HFFc6 (cell line): ENCODE data around the gene RHOU. TPM values are rescaled to one million over a fixed set of nuclear protein-coding genes. Genes with fewer than 3 reads are reported as not detected.

ENCODE experiments used
- DNase-seq: peaks from one replicate; pipeline ENCODE4 v3.0.0-alpha.2; 2018
- H3K27ac Mint-ChIP-seq: 2 replicates; pipeline ENCODE4 v1.8.0; 2020; ENCODE audit warnings: mild to moderate bottlenecking, mixed read lengths
- H3K27me3 Mint-ChIP-seq: 2 replicates; pipeline ENCODE4 v1.8.0; 2021; ENCODE audit warnings: mild to moderate bottlenecking, moderate library complexity, mixed read lengths; ENCODE audit not compliant: insufficient read depth
- H3K36me3 Mint-ChIP-seq: 2 replicates; pipeline ENCODE4 v1.8.0; 2021; ENCODE audit warnings: low read depth, mixed read lengths
- H3K4me1 Mint-ChIP-seq: 2 replicates; pipeline ENCODE4 v1.8.0; 2020; ENCODE audit warnings: low read depth, mixed read lengths
- H3K4me3 Mint-ChIP-seq: 2 replicates; pipeline ENCODE4 v1.8.0; 2020; ENCODE audit warnings: mild to moderate bottlenecking, moderate library complexity, mixed read lengths
- H3K9me3 Mint-ChIP-seq: 2 replicates; pipeline ENCODE4 v1.8.0; 2020; ENCODE audit warnings: mild to moderate bottlenecking, mixed read lengths
- total RNA-seq, 6 experiments: library from RNA; stranded (reverse); fragmentation: NEBNext Ultra II Directional; extraction: Animal tissue kit (Norgen Biotek cat#: 25700); gene quantifications; 2 replicates in 1 of 6; 3 replicates in 5 of 6; pipeline ENCODE4 v1.2.3, GENCODE V29; 2021
- TF ChIP-seq, protein P1 (sequence below): fragments of 200-600 bp; sonication (generic); IDR thresholded peaks from 2 replicates; pipeline ENCODE4 v1.5.0; 2021; ENCODE audit warnings: antibody characterized with exemption, mild to moderate bottlenecking

Gene RHOU
- total RNA-seq, 6 experiments from 2014 or later, result 0.29 to 0.51 (median 0.31) TPM

- Mint-ChIP-seq H3K27ac (no peak overlapping the region), H3K27me3 (peaks cover 3% of the 10 kb centered on the region), H3K4me3 (no peak overlapping the region), H3K36me3 (0 out of 2 replicates have a peak, but pooled peaks cover 6% of the 10 kb centered on the region), H3K9me3 (peaks cover 41% of the 10 kb centered on the region), H3K4me1 (no peaks in the 10 kb centered on the region)
- TF ChIP-seq, protein P1, sequence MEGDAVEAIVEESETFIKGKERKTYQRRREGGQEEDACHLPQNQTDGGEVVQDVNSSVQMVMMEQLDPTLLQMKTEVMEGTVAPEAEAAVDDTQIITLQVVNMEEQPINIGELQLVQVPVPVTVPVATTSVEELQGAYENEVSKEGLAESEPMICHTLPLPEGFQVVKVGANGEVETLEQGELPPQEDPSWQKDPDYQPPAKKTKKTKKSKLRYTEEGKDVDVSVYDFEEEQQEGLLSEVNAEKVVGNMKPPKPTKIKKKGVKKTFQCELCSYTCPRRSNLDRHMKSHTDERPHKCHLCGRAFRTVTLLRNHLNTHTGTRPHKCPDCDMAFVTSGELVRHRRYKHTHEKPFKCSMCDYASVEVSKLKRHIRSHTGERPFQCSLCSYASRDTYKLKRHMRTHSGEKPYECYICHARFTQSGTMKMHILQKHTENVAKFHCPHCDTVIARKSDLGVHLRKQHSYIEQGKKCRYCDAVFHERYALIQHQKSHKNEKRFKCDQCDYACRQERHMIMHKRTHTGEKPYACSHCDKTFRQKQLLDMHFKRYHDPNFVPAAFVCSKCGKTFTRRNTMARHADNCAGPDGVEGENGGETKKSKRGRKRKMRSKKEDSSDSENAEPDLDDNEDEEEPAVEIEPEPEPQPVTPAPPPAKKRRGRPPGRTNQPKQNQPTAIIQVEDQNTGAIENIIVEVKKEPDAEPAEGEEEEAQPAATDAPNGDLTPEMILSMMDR, result no peak
- DNase-seq, result no peak
Observed at GRCh38 chr1:228776449-228776848, 41.2 kb downstream of the RHOU start.

DNA sequence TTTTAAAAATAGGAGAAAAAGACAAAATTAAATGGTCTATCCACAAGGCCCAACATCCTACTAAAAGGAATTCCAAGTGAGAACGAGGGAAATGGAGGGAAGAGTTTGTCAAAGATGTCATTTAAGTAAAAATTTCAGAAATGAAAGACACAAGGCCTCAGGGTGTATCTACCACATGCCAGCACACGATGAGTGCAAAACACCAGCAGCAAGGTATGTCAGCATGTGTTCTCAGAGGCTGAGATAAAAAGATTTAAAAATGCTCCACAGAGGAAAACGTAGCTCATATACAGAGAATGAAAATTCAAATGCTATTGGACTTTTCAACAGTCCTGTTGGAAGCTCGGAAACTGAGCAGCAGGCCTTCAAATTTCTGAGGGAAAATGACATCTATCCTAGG is 42.0 kb downstream of the RHOU start:
- no peak overlapping the region for H3K4me3 Mint-ChIP-seq
- 0 out of 2 replicates have a peak, but pooled peaks cover 6% of the 10 kb centered on the region for H3K36me3 Mint-ChIP-seq
- TF ChIP-seq, protein P1, result no peak
- peaks cover 34% of the 10 kb centered on the region for H3K9me3 Mint-ChIP-seq
- H3K4me1 Mint-ChIP-seq, result no peaks in the 10 kb centered on the region
- H3K27ac Mint-ChIP-seq, result no peak overlapping the region
- H3K27me3 Mint-ChIP-seq, result peaks cover 3% of the 10 kb centered on the region
- no peak for DNase-seq

DNA sequence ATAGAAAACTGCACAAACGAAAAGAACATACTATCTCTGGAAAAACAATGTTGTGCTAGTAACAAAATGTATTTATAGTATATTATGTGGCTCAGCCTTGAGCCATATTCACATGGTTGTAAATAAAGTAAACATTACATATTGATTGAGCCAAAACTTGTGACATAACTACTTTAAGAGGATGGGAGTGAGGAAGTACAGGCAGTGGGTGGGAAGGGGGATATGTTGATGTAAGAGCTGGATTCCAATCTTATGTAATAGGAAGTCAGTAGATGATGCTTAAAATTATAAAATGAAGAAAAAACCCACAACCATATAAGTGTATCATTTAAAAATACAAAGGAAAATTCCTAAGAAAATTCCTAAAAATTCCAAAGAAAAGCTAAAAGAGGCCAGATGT is 42.7 kb downstream of the RHOU start:
- TF ChIP-seq, protein P1, result no peak

GRCh38 chr1:228778466-228778865 is 43.2 kb downstream of the RHOU start:
- Mint-ChIP-seq H3K27me3 (peaks cover 3% of the 10 kb centered on the region), H3K4me1 (no peaks in the 10 kb centered on the region), H3K9me3 (peaks cover 23% of the 10 kb centered on the region), H3K4me3 (no peak overlapping the region), H3K27ac (no peak overlapping the region), H3K36me3 (0 out of 2 replicates have a peak, but pooled peaks cover 6% of the 10 kb centered on the region)
- TF ChIP-seq, protein P1, result no peak
- no peak for DNase-seq

More for the DNA sequence above, 42.7 kb downstream of the RHOU start:
- Mint-ChIP-seq H3K27me3 (peaks cover 3% of the 10 kb centered on the region), H3K9me3 (peaks cover 26% of the 10 kb centered on the region), H3K36me3 (0 out of 2 replicates have a peak, but pooled peaks cover 6% of the 10 kb centered on the region), H3K27ac (no peak overlapping the region), H3K4me1 (no peaks in the 10 kb centered on the region), H3K4me3 (no peak overlapping the region)
- DNase-seq, result no peak

- Mint-ChIP-seq H3K4me1 (no peaks in the 10 kb centered on the region), H3K27ac (no peak overlapping the region), H3K27me3 (peaks cover 3% of the 10 kb centered on the region), H3K4me3 (no peak overlapping the region), H3K36me3 (0 out of 2 replicates have a peak, but pooled peaks cover 6% of the 10 kb centered on the region), H3K9me3 (peaks cover 25% of the 10 kb centered on the region)
- TF ChIP-seq, protein P1, result no peak
- DNase-seq, result no peak
Observed at GRCh38 chr1:228778961-228779360, 43.7 kb downstream of the RHOU start.
